ENCODE data around the gene SMTN. TPM values are rescaled to one million over a fixed set of nuclear protein-coding genes. Genes with fewer than 3 reads are reported as not detected.
"Not testable (repeated sequence)": the region's sequence is repeated elsewhere in the genome, so short reads cannot be mapped to it uniquely, and the experiment has no call there.

SMTN gene
- total RNA-seq, 8 experiments from 2014 or later, result 3.2 to 16.9 (median 9.9) TPM

- 83 to 100% (median 93%) methylated on average over 1 to 7 of the region's 7 CpGs; no CpG with 5 or more reads in 2 of the 10 experiments for WGBS, 10 experiments
- no peak for ATAC-seq (replicated peaks in 6 of 8)
- Histone ChIP-seq H3K4me3 (no peak overlapping the region), H3K27ac (no peak overlapping the region), H3K4me1 (replicated peaks in 1 of 2) (peaks cover 6 to 10% of the 10 kb centered on the region in 2 donors)
- in situ Hi-C loops (cut with MboI; ENCODE audit: low pct_unique_long_range_greater_than_20kb in 2 of 9, low sequenced_read_pairs in 9 of 9, unreplicated experiment in 9 of 9), result loop anchor here in 2 of 9 experiments (25.0 kb wide), 1 partner anchor 132 kb away; the partner anchor contains the start of genes MORC2 (in 2 of the 2) and TUG1 (in 2 of the 2)
Measured at GRCh38 chr22:31094741-31095140, 13.6 kb downstream of the SMTN start.

DNA sequence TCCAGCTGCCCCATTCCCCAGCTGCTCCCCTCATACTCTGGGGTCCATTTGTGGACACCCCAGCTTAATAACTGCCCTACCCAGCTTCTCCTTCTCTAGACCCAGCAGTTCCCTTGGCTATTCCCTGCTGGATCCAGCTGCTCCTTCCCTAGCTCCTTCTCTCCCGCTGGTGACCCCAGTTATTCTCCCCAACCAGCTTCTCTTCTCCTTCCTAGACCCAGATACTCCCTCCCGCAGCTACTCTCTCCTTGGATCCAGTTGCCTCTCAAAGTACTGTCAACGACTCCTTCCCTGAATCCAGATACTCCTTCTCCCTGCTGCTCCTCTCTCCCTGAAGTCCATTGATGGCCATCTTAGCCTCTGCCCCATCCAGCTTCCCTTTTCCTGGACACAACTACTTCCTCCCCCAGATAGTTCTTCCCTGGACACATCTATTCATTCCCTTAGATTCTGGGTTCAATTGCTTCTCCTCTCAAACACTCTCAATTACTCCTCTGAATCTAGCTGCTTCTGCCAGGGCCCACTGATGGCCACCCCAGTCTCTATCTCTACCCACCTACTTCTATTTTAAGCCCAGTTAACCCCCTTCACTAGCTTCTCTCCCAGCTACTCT is 14.6 kb downstream of the SMTN start:
- 77 to 100% (median 90%) methylated on average over 1 to 3 of the region's 3 CpGs; no CpG with 5 or more reads in 1 of the 10 experiments for WGBS, 10 experiments
- no peak for ATAC-seq (replicated peaks in 6 of 8)
- H3K4me3 ChIP-seq, result no peak overlapping the region
- in situ Hi-C loops (cut with MboI; ENCODE audit: low pct_unique_long_range_greater_than_20kb in 2 of 9, low sequenced_read_pairs in 9 of 9, unreplicated experiment in 9 of 9), result loop anchor here in 2 of 9 experiments (25.0 kb wide), 1 partner anchor 133 kb away; the partner anchor contains the start of genes MORC2 (in 2 of the 2) and TUG1 (in 2 of the 2)
- H3K27ac ChIP-seq, result no peak overlapping the region
- peaks cover 6 to 10% of the 10 kb centered on the region in 2 donors for H3K4me1 ChIP-seq (replicated peaks in 1 of 2)

GRCh38 chr22:31096657-31097279 is 15.7 kb downstream of the SMTN start:
- peaks cover 6 to 10% of the 10 kb centered on the region in 2 donors for H3K4me1 ChIP-seq (replicated peaks in 1 of 2)
- in situ Hi-C loops (cut with MboI; ENCODE audit: low pct_unique_long_range_greater_than_20kb in 2 of 9, low sequenced_read_pairs in 9 of 9, unreplicated experiment in 9 of 9), result loop anchor here in 2 of 9 experiments (25.0 kb wide), 1 partner anchor 134 kb away; the partner anchor contains the start of genes MORC2 (in 2 of the 2) and TUG1 (in 2 of the 2)
- no peak for ATAC-seq (replicated peaks in 6 of 8)

GRCh38 chr22:31097539-31097938 is 16.4 kb downstream of the SMTN start:
- in situ Hi-C loops (cut with MboI; ENCODE audit: low pct_unique_long_range_greater_than_20kb in 2 of 9, low sequenced_read_pairs in 9 of 9, unreplicated experiment in 9 of 9), result loop anchor here in 2 of 9 experiments (25.0 kb wide), 1 partner anchor 135 kb away; the partner anchor contains the start of genes MORC2 (in 2 of the 2) and TUG1 (in 2 of the 2)
- H3K4me3 ChIP-seq; ATAC-seq (replicated peaks in 6 of 8); H3K27ac ChIP-seq; H3K4me1 ChIP-seq (replicated peaks in 1 of 2): not testable (repeated sequence)
- WGBS, 10 experiments, result 100% methylated on average over 1 to 5 of the region's 5 CpGs; no CpG with 5 or more reads in 5 of the 10 experiments

More at GRCh38 chr22:31096657-31097279, 15.7 kb downstream of the SMTN start:
- no peak overlapping the region for H3K27ac ChIP-seq
- WGBS, 10 experiments, result 67 to 97% (median 83%) methylated on average over 3 to 6 of the region's 27 CpGs; no CpG with 5 or more reads in 6 of the 10 experiments
- no peak overlapping the region for H3K4me3 ChIP-seq

GRCh38 chr22:31097941-31098631 is 17.0 kb downstream of the SMTN start:
- in situ Hi-C loops (cut with MboI; ENCODE audit: low pct_unique_long_range_greater_than_20kb in 2 of 9, low sequenced_read_pairs in 9 of 9, unreplicated experiment in 9 of 9), result loop anchor here in 2 of 9 experiments (25.0 kb wide), 1 partner anchor 136 kb away; the partner anchor contains the start of genes MORC2 (in 2 of the 2) and TUG1 (in 2 of the 2)
- H3K27ac ChIP-seq, result no peak overlapping the region
- no peak for ATAC-seq (replicated peaks in 6 of 8)
- no peak overlapping the region for H3K4me3 ChIP-seq
- peaks cover 6 to 10% of the 10 kb centered on the region in 2 donors for H3K4me1 ChIP-seq (replicated peaks in 1 of 2)
- WGBS, 10 experiments, result 60 to 100% (median 75%) methylated on average over 1 to 4 of the region's 10 CpGs; no CpG with 5 or more reads in 4 of the 10 experiments

GRCh38 chr22:31098632-31099110 is 17.6 kb downstream of the SMTN start:
- Histone ChIP-seq H3K4me1 (replicated peaks in 1 of 2) (peaks cover 6 to 10% of the 10 kb centered on the region in 2 donors), H3K4me3 (no peak overlapping the region), H3K27ac (no peak overlapping the region)
- peak in 5 of 8 experiments; percentile 18 to 79 (median 73) for ATAC-seq (replicated peaks in 6 of 8)
- 20 to 90% (median 89%) methylated on average over 2 to 7 of the region's 36 CpGs; no CpG with 5 or more reads in 7 of the 10 experiments for WGBS, 10 experiments
- in situ Hi-C loops (cut with MboI; ENCODE audit: low pct_unique_long_range_greater_than_20kb in 2 of 9, low sequenced_read_pairs in 9 of 9, unreplicated experiment in 9 of 9), result loop anchor here in 2 of 9 experiments (25.0 kb wide), 1 partner anchor 136 kb away; the partner anchor contains the start of genes MORC2 (in 2 of the 2) and TUG1 (in 2 of the 2)

DNA sequence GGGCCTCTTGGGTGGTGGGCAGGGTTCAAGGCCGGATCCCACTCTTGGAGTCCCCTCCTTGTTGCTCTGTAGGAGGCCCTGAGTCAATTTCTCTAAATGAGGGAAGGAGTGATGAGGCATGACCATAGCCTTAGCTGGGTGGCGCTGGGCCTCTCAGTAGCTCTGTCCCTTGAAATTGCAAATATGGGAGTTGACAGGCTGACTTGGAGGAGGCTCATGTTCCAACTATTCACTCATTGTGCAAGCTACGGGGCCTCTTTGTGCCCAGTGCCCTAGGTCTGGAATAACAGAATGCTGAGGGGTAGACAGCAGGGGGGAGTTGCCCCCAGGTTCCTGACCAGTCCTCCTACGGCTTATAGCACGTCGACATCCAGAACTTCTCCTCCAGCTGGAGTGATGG is 18.3 kb downstream of the SMTN start:
- Histone ChIP-seq H3K4me1 (replicated peaks in 1 of 2) (peaks cover 6 to 10% of the 10 kb centered on the region in 2 donors), H3K27ac (no peak overlapping the region), H3K4me3 (no peak overlapping the region)
- ATAC-seq (replicated peaks in 6 of 8), result peak in 2 of 8 experiments; percentile 19 to 35
- WGBS, 10 experiments, result 42 to 100% (median 96%) methylated on average over 1 to 4 of the region's 6 CpGs; no CpG with 5 or more reads in 5 of the 10 experiments
- in situ Hi-C loops (cut with MboI; ENCODE audit: low pct_unique_long_range_greater_than_20kb in 2 of 9, low sequenced_read_pairs in 9 of 9, unreplicated experiment in 9 of 9), result loop anchor here in 2 of 9 experiments (25.0 kb wide), 1 partner anchor 137 kb away; the partner anchor contains the start of genes MORC2 (in 2 of the 2) and TUG1 (in 2 of the 2)

GRCh38 chr22:31099841-31100761 is 19.0 kb downstream of the SMTN start:
- H3K4me1 ChIP-seq (replicated peaks in 1 of 2), result peaks cover 6 to 10% of the 10 kb centered on the region in 2 donors
- in situ Hi-C loops (cut with MboI; ENCODE audit: low pct_unique_long_range_greater_than_20kb in 2 of 9, low sequenced_read_pairs in 9 of 9, unreplicated experiment in 9 of 9), result loop anchor here in 2 of 9 experiments (25.0 kb wide), 1 partner anchor 138 kb away; the partner anchor contains the start of genes MORC2 (in 2 of the 2) and TUG1 (in 2 of the 2)
- no peak overlapping the region for H3K27ac ChIP-seq
- H3K4me3 ChIP-seq, result no peak overlapping the region
- 80 to 100% (median 90%) methylated on average over 1 of the region's 34 CpGs; no CpG with 5 or more reads in 6 of the 10 experiments for WGBS, 10 experiments
- ATAC-seq (replicated peaks in 6 of 8), result no peak

GRCh38 chr22:31100762-31101525 is 19.8 kb downstream of the SMTN start:
- 80 to 87% (median 87%) methylated on average over 1 to 3 of the region's 18 CpGs; no CpG with 5 or more reads in 7 of the 10 experiments for WGBS, 10 experiments
- no peak for ATAC-seq (replicated peaks in 6 of 8)
- Histone ChIP-seq H3K27ac (no peak overlapping the region), H3K4me3 (no peak overlapping the region), H3K4me1 (replicated peaks in 1 of 2) (peaks cover 6 to 10% of the 10 kb centered on the region in 2 donors)
- in situ Hi-C loops (cut with MboI; ENCODE audit: low pct_unique_long_range_greater_than_20kb in 2 of 9, low sequenced_read_pairs in 9 of 9, unreplicated experiment in 9 of 9), result no loop called here

- 8 to 100% (median 76%) methylated on average over 1 to 4 of the region's 8 CpGs; no CpG with 5 or more reads in 3 of the 10 experiments for WGBS, 10 experiments
- in situ Hi-C loops (cut with MboI; ENCODE audit: low pct_unique_long_range_greater_than_20kb in 2 of 9, low sequenced_read_pairs in 9 of 9, unreplicated experiment in 9 of 9), result no loop called here
- peak in 5 of 8 experiments; percentile 12 to 74 (median 24) for ATAC-seq (replicated peaks in 6 of 8)
Measured at GRCh38 chr22:31102441-31103081, 21.4 kb downstream of the SMTN start.

More at GRCh38 chr22:31102441-31103081, 21.4 kb downstream of the SMTN start:
- Histone ChIP-seq H3K4me1 (replicated peaks in 1 of 2) (peaks cover 6 to 10% of the 10 kb centered on the region in 2 donors), H3K4me3 (no peak overlapping the region), H3K27ac (no peak overlapping the region)

Data from motor neuron (in vitro differentiated cells).